ENCODE measurements around the gene NOS3.
"Not testable (repeated sequence)": the region's sequence is repeated elsewhere in the genome, so short reads cannot be mapped to it uniquely, and the experiment has no call there.

Gene NOS3

GRCh38 chr7:151005566-151005965 is 14.7 kb downstream of the NOS3 start:
- DNase-seq = no peak

- DNase-seq = no peak
Observed at GRCh38 chr7:151006590-151007300, 15.9 kb downstream of the NOS3 start.

- DNase-seq = no peak
Observed at GRCh38 chr7:151007469-151007898, 16.7 kb downstream of the NOS3 start.

GRCh38 chr7:151008143-151008510 is 17.3 kb downstream of the NOS3 start:
- no peak for DNase-seq

GRCh38 chr7:151008511-151009323 is 17.9 kb downstream of the NOS3 start:
- peak; percentile 53 to 86 (median 63) for DNase-seq

GRCh38 chr7:151009327-151010036 is 18.7 kb downstream of the NOS3 start:
- DNase-seq = no peak

- DNase-seq = no peak
Observed at GRCh38 chr7:151010037-151010306, 19.2 kb downstream of the NOS3 start.

GRCh38 chr7:151010307-151011096 is 19.7 kb downstream of the NOS3 start:
- DNase-seq = peak in 2 of 3 donors; percentile 34 to 46

GRCh38 chr7:151011097-151011409 is 20.2 kb downstream of the NOS3 start:
- DNase-seq = peak in 2 of 3 donors; percentile 27 to 32

- DNase-seq = not testable (repeated sequence)
Observed at GRCh38 chr7:151011616-151012015, 20.8 kb downstream of the NOS3 start.

GRCh38 chr7:151012031-151012692 is 21.3 kb downstream of the NOS3 start:
- DNase-seq = no peak

- peak in 2 of 3 donors; percentile 59 to 65 for DNase-seq
Observed at GRCh38 chr7:151012911-151013347, 22.1 kb downstream of the NOS3 start.

GRCh38 chr7:151013356-151013732 is 22.5 kb downstream of the NOS3 start:
- DNase-seq = no peak

GRCh38 chr7:151013733-151014497 is 23.1 kb downstream of the NOS3 start:
- peak; percentile 66 to 76 (median 69) for DNase-seq

- DNase-seq = peak in 1 of 3 donors; percentile 19
Observed at GRCh38 chr7:151014950-151015349, 24.1 kb downstream of the NOS3 start.

GRCh38 chr7:151015967-151016366 is 25.1 kb downstream of the NOS3 start:
- no peak for DNase-seq

GRCh38 chr7:151016505-151016904 is 25.7 kb downstream of the NOS3 start:
- no peak for DNase-seq

GRCh38 chr7:151016942-151017341 is 26.1 kb downstream of the NOS3 start:
- DNase-seq = no peak

- DNase-seq = no peak
Observed at GRCh38 chr7:151017370-151017952, 26.6 kb downstream of the NOS3 start.

GRCh38 chr7:151017953-151018420 is 27.2 kb downstream of the NOS3 start:
- peak; percentile 64 to 82 (median 68) for DNase-seq
